Raji (cell line): ENCODE measurements around the gene SFN.

Experiments used
- POLR2A ChIP-seq: IDR thresholded peaks from 2 replicates; pipeline ENCODE4 v1.6.1; 2011; ENCODE audit warnings: low read depth, low read length, control low read depth; ENCODE audit not compliant: insufficient read depth

SFN gene

GRCh38 chr1:26889551-26890466, 26.9 kb downstream of the SFN start, which contains the start of gene GPN2:
TSS of gene GPN2 (minus strand) at chr1:26890283. CDS start at chr1:26890096, 187 bp downstream.
- peak; percentile 96 for TF ChIP-seq POLR2A

- TF ChIP-seq POLR2A, result no peak
These were observed 27.5 kb downstream of the SFN start for GRCh38 chr1:26890467-26890796.

- TF ChIP-seq POLR2A, result no peak
These were observed 31.3 kb downstream of the SFN start for GRCh38 chr1:26894263-26894662.

DNA sequence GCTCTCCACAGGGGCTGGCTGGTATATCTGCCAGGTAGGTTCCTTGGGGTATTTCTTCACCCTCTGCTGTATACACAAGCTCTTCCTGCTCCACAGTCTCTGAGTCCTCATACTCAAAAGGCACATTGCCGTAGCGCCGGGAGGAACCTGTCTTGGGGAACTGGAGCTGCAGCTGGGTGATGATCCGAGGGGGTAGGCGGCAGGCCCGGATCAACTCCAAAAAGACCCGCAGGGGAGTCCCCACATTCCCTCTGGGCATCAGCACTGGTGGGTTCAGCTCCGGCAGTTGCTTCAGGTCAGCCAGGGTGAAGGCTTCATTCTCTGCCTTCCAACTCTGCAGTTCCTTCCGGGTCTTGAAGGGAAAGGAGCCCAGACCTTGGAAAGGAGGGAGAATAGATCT, 34.4 kb downstream of the SFN start:
- TF ChIP-seq POLR2A, result no peak

DNA sequence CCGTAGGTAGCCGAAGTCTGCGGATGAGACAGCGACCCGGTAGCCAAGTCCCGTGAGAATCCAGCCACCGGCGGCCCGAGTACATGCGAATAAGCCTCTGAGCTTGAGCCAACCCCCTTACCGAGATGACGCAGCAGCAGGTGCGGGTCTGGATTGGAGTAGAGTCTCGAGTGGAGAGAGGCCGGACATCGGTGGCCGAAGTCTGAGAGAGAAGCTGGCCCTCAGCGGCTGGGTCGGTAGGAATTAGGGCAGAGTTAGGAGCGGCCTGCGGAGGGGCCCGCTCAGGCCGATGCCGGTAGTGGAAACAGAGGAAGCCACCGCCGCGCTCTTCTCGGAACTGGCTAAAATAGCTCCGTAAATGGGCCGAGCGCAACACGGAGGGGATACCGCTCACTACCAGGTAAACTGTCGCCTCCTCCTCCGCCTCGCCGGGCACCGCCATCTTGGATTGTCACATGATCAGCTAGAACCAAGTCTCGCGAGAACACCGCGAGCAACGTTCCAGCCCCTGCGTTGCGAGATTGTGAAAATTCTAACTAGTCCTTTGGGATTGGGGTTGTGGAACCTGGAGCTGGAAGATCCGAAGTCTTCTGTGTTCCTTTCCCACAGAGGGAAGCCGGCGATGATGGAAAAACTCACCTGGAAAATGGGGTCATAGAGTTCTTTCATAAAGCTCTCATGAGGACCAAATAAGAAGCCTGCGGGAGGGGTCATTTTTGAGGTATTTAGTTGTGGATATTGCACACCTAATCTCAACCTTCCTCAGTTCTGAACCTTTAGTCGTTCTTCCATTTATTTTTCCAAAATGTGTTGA, 37.3 kb downstream of the SFN start, which contains the start of gene GPATCH3:
Gene GPATCH3, minus strand, starts transcription at position 467 of the 814 bp plus-strand sequence. Its CDS starts 25 bp downstream, at position 442.
- TF ChIP-seq POLR2A, result peak; percentile 97

GRCh38 chr1:26900815-26901511, 38.0 kb downstream of the SFN start:
- no peak for TF ChIP-seq POLR2A

- no peak for TF ChIP-seq POLR2A
These were observed 44.3 kb downstream of the SFN start for GRCh38 chr1:26907071-26907917.

GRCh38 chr1:26909951-26910342, 47.0 kb downstream of the SFN start:
- TF ChIP-seq POLR2A, result no peak

DNA sequence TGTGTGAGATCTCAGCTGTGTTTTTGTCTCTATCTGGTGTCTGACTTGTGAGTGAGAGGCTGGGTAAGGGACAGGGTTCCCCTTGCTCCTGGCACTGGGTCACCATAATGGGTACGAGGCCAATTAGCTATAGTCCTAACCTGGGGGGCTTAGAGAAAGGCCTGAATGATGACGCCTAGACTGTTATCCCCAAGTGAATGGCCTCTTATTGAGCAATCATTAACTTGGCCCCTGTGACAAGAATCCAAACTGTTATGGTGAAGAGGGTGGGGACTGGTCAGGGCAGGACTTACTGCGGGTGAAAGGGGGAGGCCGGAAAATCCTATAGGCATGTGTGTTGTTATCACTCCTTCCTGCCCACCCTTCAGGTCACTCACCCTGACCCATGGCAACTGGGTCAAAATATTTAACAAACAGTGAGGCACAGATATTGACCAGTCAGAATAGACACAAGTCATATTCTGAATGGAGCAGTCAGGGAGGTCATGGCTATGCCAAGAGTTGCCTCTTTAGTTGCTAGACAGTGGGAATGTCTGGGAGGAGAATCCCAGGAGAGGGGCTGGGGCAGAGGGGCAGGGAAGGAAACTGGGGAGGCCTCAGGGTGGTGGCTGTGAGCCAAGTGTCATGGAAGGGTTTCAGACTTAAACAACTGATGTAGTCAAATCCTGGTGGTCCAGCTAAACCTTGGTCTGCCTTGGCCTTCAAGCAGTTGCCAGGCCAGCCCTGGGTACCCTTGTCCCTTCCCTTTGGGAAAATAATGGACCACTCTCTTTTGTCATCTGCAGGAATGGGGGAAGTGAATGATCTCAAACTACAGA, 47.6 kb downstream of the SFN start:
- no peak for TF ChIP-seq POLR2A

DNA sequence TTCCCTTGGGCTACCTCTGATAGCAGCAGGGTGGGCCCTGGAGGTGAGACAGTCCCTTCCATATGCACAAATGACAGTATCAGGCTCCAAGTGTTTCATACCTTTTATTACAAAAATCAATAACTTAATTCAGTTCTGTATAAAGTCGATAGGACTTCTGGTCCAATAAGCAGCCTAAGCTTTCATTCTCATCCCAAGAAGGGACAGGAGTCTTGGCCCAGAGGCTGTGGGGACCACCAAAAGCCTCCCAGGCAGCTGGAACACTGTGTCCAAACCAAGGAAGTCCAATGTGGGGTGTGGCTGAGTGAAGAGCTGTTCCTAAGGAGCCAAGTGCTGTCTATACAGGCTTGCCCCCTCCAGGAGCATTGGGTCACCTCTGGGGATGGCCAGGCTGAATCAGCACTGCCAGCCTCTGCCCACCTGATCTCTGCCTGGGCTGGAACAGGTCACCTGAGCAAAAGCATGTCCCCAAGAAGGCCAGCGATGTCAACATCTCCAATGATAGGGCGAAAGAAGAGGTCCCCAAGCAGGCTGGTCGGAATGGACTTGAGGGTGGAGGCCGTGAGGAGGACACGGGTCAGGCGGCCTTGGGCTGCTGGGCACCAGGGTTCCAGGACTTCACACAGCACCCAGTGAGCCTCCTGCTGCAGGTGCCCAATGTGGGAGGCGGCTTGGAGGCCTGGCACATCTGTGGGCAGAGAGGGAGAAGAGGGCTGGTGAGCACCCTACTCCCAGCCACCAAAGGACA, 48.6 kb downstream of the SFN start:
- no peak for TF ChIP-seq POLR2A

DNA sequence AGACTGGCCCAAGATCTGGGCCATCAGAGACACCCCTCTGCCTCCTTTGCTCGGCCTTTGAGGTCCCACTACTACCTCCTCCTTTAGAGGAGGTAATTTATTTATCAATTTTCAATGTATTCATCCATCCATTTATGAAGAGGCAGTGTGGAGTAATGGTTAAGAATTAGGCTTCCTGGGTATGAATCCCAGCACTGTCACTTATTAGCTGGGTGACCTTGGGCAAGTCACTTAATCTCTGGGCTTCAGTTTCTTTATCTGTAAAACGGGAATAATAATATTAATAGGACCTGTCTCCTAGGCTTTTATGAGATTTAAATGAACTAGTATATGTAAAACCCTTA, 49.2 kb downstream of the SFN start:
- no peak for TF ChIP-seq POLR2A

DNA sequence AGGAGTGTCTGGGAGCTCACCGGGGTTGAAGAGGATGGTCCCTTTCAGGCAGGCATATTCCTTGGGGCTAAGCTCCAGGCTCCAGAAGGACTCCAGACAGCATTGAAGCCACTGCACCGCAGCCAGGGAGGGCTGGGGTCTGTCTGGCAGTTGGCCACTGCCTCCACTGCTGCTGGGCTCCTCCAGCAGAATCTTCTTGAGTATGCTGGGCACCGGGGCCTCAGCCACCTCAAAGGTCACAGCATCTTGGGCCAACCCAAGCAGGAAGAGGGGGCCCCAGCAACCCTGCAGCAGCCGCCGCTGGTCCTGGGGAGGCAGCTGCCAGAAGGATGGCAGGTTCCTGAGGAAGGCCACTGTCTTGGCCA, 50.4 kb downstream of the SFN start:
- no peak for TF ChIP-seq POLR2A
